GM23338 (cell line): Measurements from ENCODE around the gene MYO1A. TPM values are rescaled to one million over a fixed set of nuclear protein-coding genes. Genes with fewer than 3 reads are reported as not detected.

Experiments used
- ATAC-seq: fragments of 200-7000 bp; cut with Tn5 transposase; 3 replicates; pipeline ENCODE4 v1.9.1; 2020
- DNase-seq: peaks from one replicate; pipeline ENCODE4 v3.0.0-alpha.2; 2015; ENCODE audit warnings: low spot score
- H2AFZ ChIP-seq: fragments of 200-600 bp; sonication (generic); 2 replicates; pipeline ENCODE4 v1.8.0; 2016; ENCODE audit warnings: antibody characterized with exemption, mild to moderate bottlenecking, moderate library complexity
- H3F3A ChIP-seq: fragments of 200-600 bp; sonication (generic); replicated peaks from 2 replicates; pipeline ENCODE4 v1.8.0; 2017; ENCODE audit warnings: antibody characterized with exemption, mixed run types, low read depth
- H3K27ac ChIP-seq: fragments of 200-600 bp; sonication (generic); 2 replicates; pipeline ENCODE4 v1.6.1; 2016; ENCODE audit warnings: low read depth
- H3K27me3 ChIP-seq: fragments of 200-600 bp; sonication (generic); 2 replicates; pipeline ENCODE4 v1.8.0; 2016; ENCODE audit warnings: mild to moderate bottlenecking, mixed run types, moderate library complexity; ENCODE audit not compliant: insufficient read depth
- H3K36me3 ChIP-seq: fragments of 200-600 bp; sonication (generic); 2 replicates; pipeline ENCODE4 v1.8.0; 2016; ENCODE audit warnings: mild to moderate bottlenecking; ENCODE audit not compliant: insufficient read depth
- H3K4me1 ChIP-seq: fragments of 200-600 bp; sonication (generic); 2 replicates; pipeline ENCODE4 v1.8.0; 2016; ENCODE audit warnings: mild to moderate bottlenecking, moderate library complexity; ENCODE audit not compliant: insufficient read depth
- H3K4me2 ChIP-seq: fragments of 200-600 bp; sonication (generic); 2 replicates; pipeline ENCODE4 v1.7.1; 2017; ENCODE audit warnings: mixed run types
- H3K4me3 ChIP-seq: fragments of 200-600 bp; sonication (generic); 2 replicates; pipeline ENCODE4 v1.6.1; 2016; ENCODE audit warnings: mixed run types
- H3K79me2 ChIP-seq: fragments of 200-600 bp; sonication (generic); replicated peaks from 2 replicates; pipeline ENCODE4 v1.8.0; 2017; ENCODE audit warnings: mild to moderate bottlenecking; ENCODE audit not compliant: insufficient read depth
- H3K9me2 ChIP-seq: fragments of 200-600 bp; sonication (generic); 2 replicates; pipeline ENCODE4 v1.8.0; 2017; ENCODE audit not compliant: insufficient read depth
- H4K20me1 ChIP-seq: fragments of 200-600 bp; sonication (generic); replicated peaks from 2 replicates; pipeline ENCODE4 v1.8.0; 2017; ENCODE audit warnings: mild to moderate bottlenecking; ENCODE audit not compliant: insufficient read depth
- H3K27ac Mint-ChIP-seq: 2 replicates; pipeline ENCODE4 v1.8.0; 2020; ENCODE audit warnings: inconsistent platforms, mild to moderate bottlenecking, moderate library complexity, mixed read lengths
- H3K27me3 Mint-ChIP-seq: 3 replicates; pipeline ENCODE4 v1.8.0; 2022; ENCODE audit warnings: low read depth, mild to moderate bottlenecking, moderate library complexity, mixed read lengths, inconsistent platforms; ENCODE audit not compliant: insufficient read depth, poor library complexity
- H3K36me3 Mint-ChIP-seq: 3 replicates; pipeline ENCODE4 v1.8.0; 2021; ENCODE audit warnings: low read depth, mild to moderate bottlenecking, inconsistent platforms, moderate library complexity, mixed read lengths
- H3K4me1 Mint-ChIP-seq: 3 replicates; pipeline ENCODE4 v1.8.0; 2020; ENCODE audit warnings: mild to moderate bottlenecking, inconsistent platforms, mixed read lengths
- H3K4me3 Mint-ChIP-seq: 3 replicates; pipeline ENCODE4 v1.8.0; 2021; ENCODE audit warnings: moderate library complexity, mild to moderate bottlenecking, inconsistent platforms, mixed read lengths
- H3K9me3 Mint-ChIP-seq: 3 replicates; pipeline ENCODE4 v1.8.0; 2020; ENCODE audit warnings: moderate library complexity, mild to moderate bottlenecking, inconsistent platforms, mixed read lengths
- CREB1 ChIP-seq: fragments of 250-450 bp; sonication (Bioruptor Pico); IDR thresholded peaks from 2 replicates; pipeline ENCODE4 v1.5.0; 2020; ENCODE audit warnings: low read depth, mild to moderate bottlenecking, moderate library complexity
- EZH2 ChIP-seq: fragments of 200-600 bp; sonication (generic); IDR thresholded peaks from one replicate; pipeline ENCODE4 v1.8.0; 2017; ENCODE audit warnings: antibody characterized with exemption, mild to moderate bottlenecking, low read depth; ENCODE audit not compliant: unreplicated experiment
- JUNB ChIP-seq: IDR thresholded peaks from one replicate; pipeline ENCODE4 v1.6.1; 2016; ENCODE audit warnings: antibody characterized with exemption; ENCODE audit not compliant: unreplicated experiment
- NANOG ChIP-seq: IDR thresholded peaks from 2 replicates; pipeline ENCODE4 v1.6.1; 2016; ENCODE audit warnings: antibody characterized with exemption, borderline replicate concordance
- polyA plus RNA-seq: library from polyadenylated mRNA; unstranded; fragments of >200 nt; fragmentation: Nextera tagmentation; extraction: Ambion mirVana; gene quantifications from 2 replicates; pipeline ENCODE4 v1.2.1, GENCODE V29; 2016
- total RNA-seq: library from RNA; depleted of rRNA; stranded (reverse); fragments of >200 nt; shearing (Covaris generic); gene quantifications from 2 replicates; pipeline ENCODE4 v1.2.3, GENCODE V29; 2014
- TF ChIP-seq, protein P1 (sequence below): fragments of 250-450 bp; sonication (Bioruptor Pico); IDR thresholded peaks from 2 replicates; pipeline ENCODE4 v1.5.0; 2020; ENCODE audit warnings: mild to moderate bottlenecking, moderate library complexity
- TF ChIP-seq, protein P2 (sequence below): IDR thresholded peaks from 2 replicates; pipeline ENCODE4 v1.6.1; 2016; ENCODE audit warnings: antibody characterized with exemption
- TF ChIP-seq, protein P3 (sequence below), 2 experiments: fragments of 200-600 bp in 1 of 2; sonication (generic) in 1 of 2; conservative IDR thresholded peaks; 2 replicates each; pipeline versions ENCODE4 v1.5.1 to v1.6.1; 2016 to 2017; ENCODE audit warnings: antibody characterized with exemption in 2 of 2, low read depth in 2 of 2, mild to moderate bottlenecking in 2 of 2, moderate library complexity in 1 of 2
- TF ChIP-seq, protein P4 (sequence below): IDR thresholded peaks from one replicate; pipeline ENCODE4 v1.6.1; 2018; ENCODE audit warnings: antibody characterized with exemption; ENCODE audit not compliant: unreplicated experiment

Gene MYO1A
- total and polyA plus RNA-seq, 2 experiments from 2014 or later, result not detected

DNA sequence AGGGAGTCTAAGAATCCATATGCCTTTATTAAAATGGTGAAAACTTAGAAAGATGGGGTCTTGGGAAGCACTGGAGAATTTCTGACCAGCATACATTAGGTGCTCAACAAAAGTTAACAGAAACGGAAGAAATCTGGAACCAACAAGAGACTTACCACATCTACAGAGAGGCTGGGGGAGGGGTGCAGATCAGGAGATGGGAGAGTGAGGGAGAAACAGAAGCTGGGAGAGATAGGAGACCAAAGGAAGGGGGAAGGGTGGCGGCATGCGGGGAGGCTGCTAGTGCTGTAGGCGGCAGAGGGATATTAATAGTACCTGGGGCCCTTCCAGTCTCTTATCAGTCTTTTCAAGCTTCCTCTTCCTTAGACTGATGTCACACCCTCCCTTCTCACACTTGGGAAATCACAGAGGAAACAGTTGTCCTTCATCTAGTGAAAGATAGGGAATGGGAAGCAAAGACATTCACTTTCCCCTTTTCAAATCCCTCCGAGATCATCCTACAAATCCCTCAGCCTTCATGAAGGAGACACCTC, 61.7 kb downstream of the MYO1A start:
- no peaks in the 10 kb centered on the region for H3K9me3 Mint-ChIP-seq
- peaks cover 10% of the 10 kb centered on the region for H3K27me3 Mint-ChIP-seq
- H3K4me2 ChIP-seq, result peak overlapping the region; percentile 51; the same call in 1 of the 2 replicates
- no peaks in the 10 kb centered on the region for H3K9me2 ChIP-seq
- TF ChIP-seq NANOG (no peak), CREB1 (CRISPR knock-in tag) (no peak), EZH2 (no peak), JUNB (no peak)
- TF ChIP-seq, protein P1, sequence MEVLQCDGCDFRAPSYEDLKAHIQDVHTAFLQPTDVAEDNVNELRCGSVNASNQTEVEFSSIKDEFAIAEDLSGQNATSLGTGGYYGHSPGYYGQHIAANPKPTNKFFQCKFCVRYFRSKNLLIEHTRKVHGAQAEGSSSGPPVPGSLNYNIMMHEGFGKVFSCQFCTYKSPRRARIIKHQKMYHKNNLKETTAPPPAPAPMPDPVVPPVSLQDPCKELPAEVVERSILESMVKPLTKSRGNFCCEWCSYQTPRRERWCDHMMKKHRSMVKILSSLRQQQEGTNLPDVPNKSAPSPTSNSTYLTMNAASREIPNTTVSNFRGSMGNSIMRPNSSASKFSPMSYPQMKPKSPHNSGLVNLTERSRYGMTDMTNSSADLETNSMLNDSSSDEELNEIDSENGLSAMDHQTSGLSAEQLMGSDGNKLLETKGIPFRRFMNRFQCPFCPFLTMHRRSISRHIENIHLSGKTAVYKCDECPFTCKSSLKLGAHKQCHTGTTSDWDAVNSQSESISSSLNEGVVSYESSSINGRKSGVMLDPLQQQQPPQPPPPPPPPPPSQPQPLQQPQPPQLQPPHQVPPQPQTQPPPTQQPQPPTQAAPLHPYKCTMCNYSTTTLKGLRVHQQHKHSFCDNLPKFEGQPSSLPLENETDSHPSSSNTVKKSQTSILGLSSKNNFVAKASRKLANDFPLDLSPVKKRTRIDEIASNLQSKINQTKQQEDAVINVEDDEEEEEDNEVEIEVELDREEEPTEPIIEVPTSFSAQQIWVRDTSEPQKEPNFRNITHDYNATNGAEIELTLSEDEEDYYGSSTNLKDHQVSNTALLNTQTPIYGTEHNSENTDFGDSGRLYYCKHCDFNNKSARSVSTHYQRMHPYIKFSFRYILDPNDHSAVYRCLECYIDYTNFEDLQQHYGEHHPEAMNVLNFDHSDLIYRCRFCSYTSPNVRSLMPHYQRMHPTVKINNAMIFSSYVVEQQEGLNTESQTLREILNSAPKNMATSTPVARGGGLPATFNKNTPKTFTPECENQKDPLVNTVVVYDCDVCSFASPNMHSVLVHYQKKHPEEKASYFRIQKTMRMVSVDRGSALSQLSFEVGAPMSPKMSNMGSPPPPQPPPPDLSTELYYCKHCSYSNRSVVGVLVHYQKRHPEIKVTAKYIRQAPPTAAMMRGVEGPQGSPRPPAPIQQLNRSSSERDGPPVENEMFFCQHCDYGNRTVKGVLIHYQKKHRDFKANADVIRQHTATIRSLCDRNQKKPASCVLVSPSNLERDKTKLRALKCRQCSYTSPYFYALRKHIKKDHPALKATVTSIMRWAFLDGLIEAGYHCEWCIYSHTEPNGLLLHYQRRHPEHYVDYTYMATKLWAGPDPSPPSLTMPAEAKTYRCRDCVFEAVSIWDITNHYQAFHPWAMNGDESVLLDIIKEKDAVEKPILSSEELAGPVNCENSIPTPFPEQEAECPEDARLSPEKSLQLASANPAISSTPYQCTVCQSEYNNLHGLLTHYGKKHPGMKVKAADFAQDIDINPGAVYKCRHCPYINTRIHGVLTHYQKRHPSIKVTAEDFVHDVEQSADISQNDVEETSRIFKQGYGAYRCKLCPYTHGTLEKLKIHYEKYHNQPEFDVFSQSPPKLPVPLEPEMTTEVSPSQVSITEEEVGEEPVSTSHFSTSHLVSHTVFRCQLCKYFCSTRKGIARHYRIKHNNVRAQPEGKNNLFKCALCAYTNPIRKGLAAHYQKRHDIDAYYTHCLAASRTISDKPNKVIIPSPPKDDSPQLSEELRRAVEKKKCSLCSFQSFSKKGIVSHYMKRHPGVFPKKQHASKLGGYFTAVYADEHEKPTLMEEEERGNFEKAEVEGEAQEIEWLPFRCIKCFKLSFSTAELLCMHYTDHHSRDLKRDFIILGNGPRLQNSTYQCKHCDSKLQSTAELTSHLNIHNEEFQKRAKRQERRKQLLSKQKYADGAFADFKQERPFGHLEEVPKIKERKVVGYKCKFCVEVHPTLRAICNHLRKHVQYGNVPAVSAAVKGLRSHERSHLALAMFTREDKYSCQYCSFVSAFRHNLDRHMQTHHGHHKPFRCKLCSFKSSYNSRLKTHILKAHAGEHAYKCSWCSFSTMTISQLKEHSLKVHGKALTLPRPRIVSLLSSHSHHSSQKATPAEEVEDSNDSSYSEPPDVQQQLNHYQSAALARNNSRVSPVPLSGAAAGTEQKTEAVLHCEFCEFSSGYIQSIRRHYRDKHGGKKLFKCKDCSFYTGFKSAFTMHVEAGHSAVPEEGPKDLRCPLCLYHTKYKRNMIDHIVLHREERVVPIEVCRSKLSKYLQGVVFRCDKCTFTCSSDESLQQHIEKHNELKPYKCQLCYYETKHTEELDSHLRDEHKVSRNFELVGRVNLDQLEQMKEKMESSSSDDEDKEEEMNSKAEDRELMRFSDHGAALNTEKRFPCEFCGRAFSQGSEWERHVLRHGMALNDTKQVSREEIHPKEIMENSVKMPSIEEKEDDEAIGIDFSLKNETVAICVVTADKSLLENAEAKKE, result no peak
- TF ChIP-seq, protein P2, sequence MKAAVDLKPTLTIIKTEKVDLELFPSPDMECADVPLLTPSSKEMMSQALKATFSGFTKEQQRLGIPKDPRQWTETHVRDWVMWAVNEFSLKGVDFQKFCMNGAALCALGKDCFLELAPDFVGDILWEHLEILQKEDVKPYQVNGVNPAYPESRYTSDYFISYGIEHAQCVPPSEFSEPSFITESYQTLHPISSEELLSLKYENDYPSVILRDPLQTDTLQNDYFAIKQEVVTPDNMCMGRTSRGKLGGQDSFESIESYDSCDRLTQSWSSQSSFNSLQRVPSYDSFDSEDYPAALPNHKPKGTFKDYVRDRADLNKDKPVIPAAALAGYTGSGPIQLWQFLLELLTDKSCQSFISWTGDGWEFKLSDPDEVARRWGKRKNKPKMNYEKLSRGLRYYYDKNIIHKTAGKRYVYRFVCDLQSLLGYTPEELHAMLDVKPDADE, result no peak
- TF ChIP-seq, protein P3, sequence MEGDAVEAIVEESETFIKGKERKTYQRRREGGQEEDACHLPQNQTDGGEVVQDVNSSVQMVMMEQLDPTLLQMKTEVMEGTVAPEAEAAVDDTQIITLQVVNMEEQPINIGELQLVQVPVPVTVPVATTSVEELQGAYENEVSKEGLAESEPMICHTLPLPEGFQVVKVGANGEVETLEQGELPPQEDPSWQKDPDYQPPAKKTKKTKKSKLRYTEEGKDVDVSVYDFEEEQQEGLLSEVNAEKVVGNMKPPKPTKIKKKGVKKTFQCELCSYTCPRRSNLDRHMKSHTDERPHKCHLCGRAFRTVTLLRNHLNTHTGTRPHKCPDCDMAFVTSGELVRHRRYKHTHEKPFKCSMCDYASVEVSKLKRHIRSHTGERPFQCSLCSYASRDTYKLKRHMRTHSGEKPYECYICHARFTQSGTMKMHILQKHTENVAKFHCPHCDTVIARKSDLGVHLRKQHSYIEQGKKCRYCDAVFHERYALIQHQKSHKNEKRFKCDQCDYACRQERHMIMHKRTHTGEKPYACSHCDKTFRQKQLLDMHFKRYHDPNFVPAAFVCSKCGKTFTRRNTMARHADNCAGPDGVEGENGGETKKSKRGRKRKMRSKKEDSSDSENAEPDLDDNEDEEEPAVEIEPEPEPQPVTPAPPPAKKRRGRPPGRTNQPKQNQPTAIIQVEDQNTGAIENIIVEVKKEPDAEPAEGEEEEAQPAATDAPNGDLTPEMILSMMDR (conservative IDR thresholded peaks at IDR 0.05; ENCODE audit: low read depth in 2 of 2), result no peak
- TF ChIP-seq, protein P4, sequence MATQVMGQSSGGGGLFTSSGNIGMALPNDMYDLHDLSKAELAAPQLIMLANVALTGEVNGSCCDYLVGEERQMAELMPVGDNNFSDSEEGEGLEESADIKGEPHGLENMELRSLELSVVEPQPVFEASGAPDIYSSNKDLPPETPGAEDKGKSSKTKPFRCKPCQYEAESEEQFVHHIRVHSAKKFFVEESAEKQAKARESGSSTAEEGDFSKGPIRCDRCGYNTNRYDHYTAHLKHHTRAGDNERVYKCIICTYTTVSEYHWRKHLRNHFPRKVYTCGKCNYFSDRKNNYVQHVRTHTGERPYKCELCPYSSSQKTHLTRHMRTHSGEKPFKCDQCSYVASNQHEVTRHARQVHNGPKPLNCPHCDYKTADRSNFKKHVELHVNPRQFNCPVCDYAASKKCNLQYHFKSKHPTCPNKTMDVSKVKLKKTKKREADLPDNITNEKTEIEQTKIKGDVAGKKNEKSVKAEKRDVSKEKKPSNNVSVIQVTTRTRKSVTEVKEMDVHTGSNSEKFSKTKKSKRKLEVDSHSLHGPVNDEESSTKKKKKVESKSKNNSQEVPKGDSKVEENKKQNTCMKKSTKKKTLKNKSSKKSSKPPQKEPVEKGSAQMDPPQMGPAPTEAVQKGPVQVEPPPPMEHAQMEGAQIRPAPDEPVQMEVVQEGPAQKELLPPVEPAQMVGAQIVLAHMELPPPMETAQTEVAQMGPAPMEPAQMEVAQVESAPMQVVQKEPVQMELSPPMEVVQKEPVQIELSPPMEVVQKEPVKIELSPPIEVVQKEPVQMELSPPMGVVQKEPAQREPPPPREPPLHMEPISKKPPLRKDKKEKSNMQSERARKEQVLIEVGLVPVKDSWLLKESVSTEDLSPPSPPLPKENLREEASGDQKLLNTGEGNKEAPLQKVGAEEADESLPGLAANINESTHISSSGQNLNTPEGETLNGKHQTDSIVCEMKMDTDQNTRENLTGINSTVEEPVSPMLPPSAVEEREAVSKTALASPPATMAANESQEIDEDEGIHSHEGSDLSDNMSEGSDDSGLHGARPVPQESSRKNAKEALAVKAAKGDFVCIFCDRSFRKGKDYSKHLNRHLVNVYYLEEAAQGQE, result no peak
- no peaks in the 10 kb centered on the region for H3K27me3 ChIP-seq
- no peak overlapping the region; the same call in 1 of the 2 replicates for H3K27ac ChIP-seq
- no peaks in the 10 kb centered on the region for H3K36me3 ChIP-seq
- peak; percentile 72 for ATAC-seq
- no peak overlapping the region for H3K4me3 ChIP-seq
- no peak overlapping the region for H3K27ac Mint-ChIP-seq
- no peaks in the 10 kb centered on the region for H3F3A ChIP-seq
- no peaks in the 10 kb centered on the region for H3K36me3 Mint-ChIP-seq
- H3K4me1 Mint-ChIP-seq, result peaks cover 16% of the 10 kb centered on the region
- peak; percentile 57 for DNase-seq
- H3K4me3 Mint-ChIP-seq, result no peak overlapping the region
- H3K79me2 ChIP-seq, result no peaks in the 10 kb centered on the region
- peak overlapping the region; percentile 4; the same call in 1 of the 2 replicates for H2AFZ ChIP-seq
- no peaks in the 10 kb centered on the region for H4K20me1 ChIP-seq
- H3K4me1 ChIP-seq, result peaks cover 10% of the 10 kb centered on the region
